Caki2 (cell line): ENCODE results near the gene NLRP9. TPM values are rescaled to one million over a fixed set of nuclear protein-coding genes. Genes with fewer than 3 reads are reported as not detected.

Experiments used
- DNase-seq: peaks from one replicate; pipeline ENCODE4 v3.0.0-alpha.2; 2015; ENCODE audit warnings: low read depth
- in situ Hi-C: cut with HindIII; loops from 2 replicates; pipeline ENCODE4 v1.10.0; 2016; ENCODE audit warnings: low sequenced_read_pairs, low pct_unique_long_range_greater_than_20kb, mixed read lengths
- total RNA-seq: library from RNA; depleted of rRNA; stranded (reverse); fragments of >200 nt; shearing (Covaris generic); gene quantifications from 2 replicates; pipeline ENCODE4 v1.2.3, GENCODE V29; 2014; ENCODE audit warnings: low replicate concordance

NLRP9 gene
- total RNA-seq, 1 experiment from 2014 or later: not detected

- in situ Hi-C loops: no loop called here
- DNase-seq: no peak
Observed at GRCh38 chr19:55678121-55678671, 60.0 kb downstream of the NLRP9 start.

- in situ Hi-C loops: no loop called here
- no peak for DNase-seq
Observed at GRCh38 chr19:55677572-55678028, 60.6 kb downstream of the NLRP9 start.

GRCh38 chr19:55676889-55677505, 61.2 kb downstream of the NLRP9 start:
- no peak for DNase-seq
- in situ Hi-C loops: no loop called here

- no peak for DNase-seq
- in situ Hi-C loops: no loop called here
Observed at GRCh38 chr19:55676383-55676782, 61.8 kb downstream of the NLRP9 start.

GRCh38 chr19:55675661-55676354, 62.4 kb downstream of the NLRP9 start:
- in situ Hi-C loops: no loop called here
- no peak for DNase-seq

GRCh38 chr19:55674841-55675660, 63.2 kb downstream of the NLRP9 start, which contains the start of gene EPN1:
TSS of gene EPN1 (plus strand) at chr19:55675226. CDS start at chr19:55678628, 3,402 bp downstream.
- peak; percentile 95 for DNase-seq

GRCh38 chr19:55674459-55674840, 63.8 kb downstream of the NLRP9 start:
- in situ Hi-C loops: no loop called here
- DNase-seq: no peak

More at GRCh38 chr19:55674841-55675660, 63.2 kb downstream of the NLRP9 start, which contains the start of gene EPN1:
- in situ Hi-C loops: no loop called here

- in situ Hi-C loops: no loop called here
- no peak for DNase-seq
Observed at GRCh38 chr19:55673889-55674288, 64.3 kb downstream of the NLRP9 start.

GRCh38 chr19:55673465-55673864, 64.7 kb downstream of the NLRP9 start:
- in situ Hi-C loops: no loop called here

GRCh38 chr19:55672418-55672817, 65.8 kb downstream of the NLRP9 start:
- no peak for DNase-seq
- in situ Hi-C loops: no loop called here

More at GRCh38 chr19:55673465-55673864, 64.7 kb downstream of the NLRP9 start:
- no peak for DNase-seq

GRCh38 chr19:55671054-55671378, 67.2 kb downstream of the NLRP9 start:
- in situ Hi-C loops: no loop called here

GRCh38 chr19:55670280-55671053, 67.7 kb downstream of the NLRP9 start:
- in situ Hi-C loops: no loop called here
- DNase-seq: no peak

More at GRCh38 chr19:55671054-55671378, 67.2 kb downstream of the NLRP9 start:
- DNase-seq: no peak

GRCh38 chr19:55669418-55670279, 68.6 kb downstream of the NLRP9 start:
- DNase-seq: no peak
- in situ Hi-C loops: no loop called here

- no peak for DNase-seq
Observed at GRCh38 chr19:55668603-55669348, 69.4 kb downstream of the NLRP9 start.

GRCh38 chr19:55667958-55668357, 70.2 kb downstream of the NLRP9 start:
- in situ Hi-C loops: no loop called here
- no peak for DNase-seq

More at GRCh38 chr19:55668603-55669348, 69.4 kb downstream of the NLRP9 start:
- in situ Hi-C loops: no loop called here

- no peak for DNase-seq
- in situ Hi-C loops: no loop called here
Observed at GRCh38 chr19:55667511-55667910, 70.7 kb downstream of the NLRP9 start.
